Measurements from ENCODE around the gene ANKRD40. TPM values are rescaled to one million over a fixed set of nuclear protein-coding genes. Genes with fewer than 3 reads are reported as not detected.
A peak's percentile ranks its signal among the peaks of the same experiment; 100 is the strongest.

ANKRD40 gene
- total RNA-seq, 1 experiment from 2014 or later: 33.5 TPM

DNA sequence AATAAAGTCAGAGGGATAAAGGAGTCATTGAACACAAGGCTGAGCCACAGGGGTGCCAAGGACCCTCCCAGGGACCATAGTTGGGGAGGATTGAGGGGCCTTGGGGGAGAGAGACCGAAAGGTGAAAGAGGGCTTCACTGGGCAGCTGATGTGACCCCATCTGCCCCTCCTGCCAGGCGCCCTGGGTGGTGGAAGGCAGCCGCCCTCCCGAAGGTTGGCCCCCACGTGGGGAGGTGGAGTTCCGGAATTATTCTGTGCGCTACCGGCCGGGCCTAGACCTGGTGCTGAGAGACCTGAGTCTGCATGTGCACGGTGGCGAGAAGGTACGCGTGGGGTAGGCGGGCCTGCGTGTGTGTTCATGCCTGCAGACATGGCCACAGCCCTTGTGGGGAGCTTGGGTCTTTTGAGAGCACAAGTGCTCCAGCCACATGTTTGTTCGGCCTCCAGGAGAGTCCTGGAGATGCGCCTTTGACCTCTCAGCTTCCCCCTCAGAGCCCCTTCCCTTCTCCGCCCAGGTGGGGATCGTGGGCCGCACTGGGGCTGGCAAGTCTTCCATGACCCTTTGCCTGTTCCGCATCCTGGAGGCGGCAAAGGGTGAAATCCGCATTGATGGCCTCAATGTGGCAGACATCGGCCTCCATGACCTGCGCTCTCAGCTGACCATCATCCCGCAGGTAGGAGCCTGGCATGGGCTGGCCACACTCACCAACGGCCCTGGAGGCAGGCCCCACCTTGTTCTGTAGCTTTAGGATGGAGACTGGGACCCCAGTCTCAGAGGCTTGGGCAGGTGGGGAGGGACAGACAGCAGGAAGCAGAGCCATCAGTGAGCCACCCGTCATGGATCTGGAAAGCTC, 24.1 kb downstream of the ANKRD40 start:
- peaks cover 94% of the 10 kb centered on the region for H3F3A ChIP-seq (ENCODE audit: insufficient read depth, low read depth)
- TF ChIP-seq, protein P1, sequence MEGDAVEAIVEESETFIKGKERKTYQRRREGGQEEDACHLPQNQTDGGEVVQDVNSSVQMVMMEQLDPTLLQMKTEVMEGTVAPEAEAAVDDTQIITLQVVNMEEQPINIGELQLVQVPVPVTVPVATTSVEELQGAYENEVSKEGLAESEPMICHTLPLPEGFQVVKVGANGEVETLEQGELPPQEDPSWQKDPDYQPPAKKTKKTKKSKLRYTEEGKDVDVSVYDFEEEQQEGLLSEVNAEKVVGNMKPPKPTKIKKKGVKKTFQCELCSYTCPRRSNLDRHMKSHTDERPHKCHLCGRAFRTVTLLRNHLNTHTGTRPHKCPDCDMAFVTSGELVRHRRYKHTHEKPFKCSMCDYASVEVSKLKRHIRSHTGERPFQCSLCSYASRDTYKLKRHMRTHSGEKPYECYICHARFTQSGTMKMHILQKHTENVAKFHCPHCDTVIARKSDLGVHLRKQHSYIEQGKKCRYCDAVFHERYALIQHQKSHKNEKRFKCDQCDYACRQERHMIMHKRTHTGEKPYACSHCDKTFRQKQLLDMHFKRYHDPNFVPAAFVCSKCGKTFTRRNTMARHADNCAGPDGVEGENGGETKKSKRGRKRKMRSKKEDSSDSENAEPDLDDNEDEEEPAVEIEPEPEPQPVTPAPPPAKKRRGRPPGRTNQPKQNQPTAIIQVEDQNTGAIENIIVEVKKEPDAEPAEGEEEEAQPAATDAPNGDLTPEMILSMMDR (conservative IDR thresholded peaks at IDR 0.05): no peak
- TF ChIP-seq EZH2 (IDR thresholded peaks at IDR 0.05; ENCODE audit: low read depth): no peak
- H2AFZ ChIP-seq: no peak overlapping the region
- no peak for DNase-seq
- POLR2A ChIA-PET (ENCODE audit: unreplicated experiment): interaction anchor here (0.7 kb wide), 1 partner anchor 55 kb away, joined by 3 read pairs; no protein-coding TSS in a partner anchor
- H4K20me1 ChIP-seq (ENCODE audit: insufficient read depth): no peaks in the 10 kb centered on the region; the same call in 1 of the 2 replicates
- no peak overlapping the region for H3K4me3 ChIP-seq
- peaks cover 51% of the 10 kb centered on the region for H3K4me1 ChIP-seq (replicated peaks; ENCODE audit: insufficient read depth)
- peak overlapping the region; percentile 32; the same call in 1 of the 2 replicates for H3K4me2 ChIP-seq
- H3K27me3 ChIP-seq (ENCODE audit: insufficient read depth, low read depth): no peaks in the 10 kb centered on the region
- no peaks in the 10 kb centered on the region for H3K79me2 ChIP-seq (ENCODE audit: low read depth)
- H3K27ac ChIP-seq: no peak overlapping the region
- intact Hi-C loops (cut with micrococcal nuclease; ENCODE audit: unreplicated experiment): loop anchor here (2.0 kb wide), 1 partner anchor 45 kb away; no protein-coding TSS in a partner anchor
- BruUV-seq (replicated peaks): no TSS peak
- no peaks in the 10 kb centered on the region for H3K9me3 ChIP-seq (ENCODE audit: insufficient read depth, low read depth)
- CTCF ChIA-PET: interaction anchor here (0.9 kb wide), 1 partner anchor 51 kb away, joined by 3 read pairs; no protein-coding TSS in a partner anchor
- no peaks in the 10 kb centered on the region for H3K9me2 ChIP-seq (ENCODE audit: insufficient read depth)
- peaks cover 70% of the 10 kb centered on the region for H3K36me3 ChIP-seq (ENCODE audit: low read depth)

DNA sequence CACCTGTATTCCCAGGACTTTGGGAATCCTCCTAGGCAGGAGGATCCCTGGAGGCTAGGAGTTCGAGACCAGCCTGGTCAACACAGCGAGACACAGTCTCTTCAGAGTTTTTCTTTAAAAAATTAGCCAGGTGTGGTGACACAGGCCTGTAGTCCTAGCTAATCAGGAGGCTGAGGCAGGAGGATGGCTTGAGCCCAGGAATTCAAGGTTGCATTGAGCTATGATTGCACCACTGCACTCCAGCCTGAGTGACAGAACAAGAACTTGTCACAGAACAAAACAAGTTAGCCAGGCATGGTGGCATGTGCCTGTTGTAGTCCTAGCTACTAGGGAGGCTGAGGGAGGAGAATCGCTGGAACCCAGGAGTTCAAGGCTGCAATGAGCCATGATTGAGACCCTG, 24.8 kb downstream of the ANKRD40 start:
- Histone ChIP-seq H3K4me2 (no peak overlapping the region), H3K27ac (no peak overlapping the region), H3K27me3 (ENCODE audit: insufficient read depth, low read depth) (no peaks in the 10 kb centered on the region), H3K9me2 (ENCODE audit: insufficient read depth) (no peaks in the 10 kb centered on the region), H4K20me1 (ENCODE audit: insufficient read depth) (no peaks in the 10 kb centered on the region; the same call in 1 of the 2 replicates), H2AFZ (no peak overlapping the region), H3K36me3 (ENCODE audit: low read depth) (peaks cover 71% of the 10 kb centered on the region), H3K79me2 (ENCODE audit: low read depth) (no peaks in the 10 kb centered on the region), H3F3A (ENCODE audit: insufficient read depth, low read depth) (peaks cover 94% of the 10 kb centered on the region), H3K9me3 (ENCODE audit: insufficient read depth, low read depth) (no peaks in the 10 kb centered on the region), H3K4me1 (replicated peaks; ENCODE audit: insufficient read depth) (peaks cover 44% of the 10 kb centered on the region), H3K4me3 (no peak overlapping the region)
- ChIA-PET POLR2A (ENCODE audit: unreplicated experiment) (interaction anchor here (0.7 kb wide), 1 partner anchor 54 kb away, joined by 3 read pairs; no protein-coding TSS in a partner anchor), CTCF (no interaction called here)
- intact Hi-C loops (cut with micrococcal nuclease; ENCODE audit: unreplicated experiment): no loop called here
- BruUV-seq (replicated peaks): no TSS peak
- DNase-seq: no peak
- no peak for TF ChIP-seq EZH2 (IDR thresholded peaks at IDR 0.05; ENCODE audit: low read depth)
- TF ChIP-seq, protein P1 (conservative IDR thresholded peaks at IDR 0.05): no peak

DNA sequence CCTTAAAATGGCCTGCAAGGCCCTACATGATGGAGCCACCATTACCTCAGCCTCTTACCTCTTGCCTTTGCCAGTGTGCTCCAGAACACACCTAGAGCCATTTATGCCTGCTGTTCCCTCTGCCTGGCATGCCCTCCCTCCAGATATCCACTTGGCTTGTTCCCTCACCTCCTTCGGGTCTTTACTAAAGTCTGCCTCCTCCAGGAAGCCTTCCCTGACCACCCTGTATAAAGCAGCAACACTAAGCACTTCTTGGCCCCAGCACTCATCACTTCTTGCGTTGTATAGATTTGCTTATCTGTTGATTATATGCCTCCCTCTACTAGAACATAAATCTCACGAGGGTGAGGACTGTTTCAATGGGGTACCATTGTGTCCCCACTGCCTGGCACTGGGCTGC, 25.3 kb downstream of the ANKRD40 start:
- Histone ChIP-seq H3K9me2 (ENCODE audit: insufficient read depth) (no peaks in the 10 kb centered on the region), H3K36me3 (ENCODE audit: low read depth) (peaks cover 72% of the 10 kb centered on the region), H3F3A (ENCODE audit: insufficient read depth, low read depth) (peaks cover 94% of the 10 kb centered on the region), H3K4me3 (no peak overlapping the region), H2AFZ (no peak overlapping the region), H3K4me1 (replicated peaks; ENCODE audit: insufficient read depth) (peaks cover 44% of the 10 kb centered on the region), H4K20me1 (ENCODE audit: insufficient read depth) (no peaks in the 10 kb centered on the region; the same call in 1 of the 2 replicates), H3K79me2 (ENCODE audit: low read depth) (no peaks in the 10 kb centered on the region), H3K27ac (no peak overlapping the region), H3K9me3 (ENCODE audit: insufficient read depth, low read depth) (no peaks in the 10 kb centered on the region), H3K27me3 (ENCODE audit: insufficient read depth, low read depth) (no peaks in the 10 kb centered on the region), H3K4me2 (no peak overlapping the region)
- no peak for DNase-seq
- ChIA-PET CTCF (no interaction called here), POLR2A (ENCODE audit: unreplicated experiment) (no interaction called here)
- intact Hi-C loops (cut with micrococcal nuclease; ENCODE audit: unreplicated experiment): no loop called here
- no peak for TF ChIP-seq EZH2 (IDR thresholded peaks at IDR 0.05; ENCODE audit: low read depth)
- TF ChIP-seq, protein P1 (conservative IDR thresholded peaks at IDR 0.05): no peak
- no TSS peak for BruUV-seq (replicated peaks)

Data from PC-9 (cell line).